T-cell (primary cell): ENCODE data around the gene PRR11. TPM values are rescaled to one million over a fixed set of nuclear protein-coding genes. Genes with fewer than 3 reads are reported as not detected.
"Not testable (repeated sequence)": the region's sequence is repeated elsewhere in the genome, so short reads cannot be mapped to it uniquely, and the experiment has no call there.

Source experiments
- ATAC-seq, 4 experiments: fragments of 200-7000 bp in 3 of 4; fragments of 150-1000 bp in 1 of 4; cut with Tn5 transposase; replicated peaks in 1 of 4; 1 replicate in 3 of 4; 2 replicates in 1 of 4; pipeline ENCODE4 v1.10.0; 2021; ENCODE audit warnings: moderate library complexity in 3 of 4, mild to moderate bottlenecking in 2 of 4, moderate number of reproducible peaks in 1 of 4
- CTCF ChIA-PET, 2 donors: fragments of 300-600 bp; sonication (Branson Sonifier 250); formaldehyde crosslinking; loops; one replicate each; lab custom pipeline; 2022; ENCODE audit warnings: antibody characterized with exemption in 2 of 2; lab: Charles Lee
- POLR2A ChIA-PET, 2 donors: fragments of 300-600 bp; sonication (Branson Sonifier 250); formaldehyde crosslinking; loops; one replicate each; lab custom pipeline; 2022; ENCODE audit warnings: antibody characterized with exemption in 2 of 2; lab: Charles Lee
- DNase-seq, 35 experiments: peaks; one replicate each; pipeline versions ENCODE4 v3.0.0 to v3.0.0-alpha.2; 2013 to 2023
- H3K27ac ChIP-seq: one replicate; pipeline ENCODE4 v1.5.1; 2013; ENCODE audit warnings: low read length
- H3K27me3 ChIP-seq, 2 experiments: replicated peaks in 1 of 2; 1 replicate in 1 of 2; 2 replicates in 1 of 2; pipeline versions ENCODE4 v1.6.1 to v1.7.0; 2013; ENCODE audit warnings: low read length in 1 of 2, mixed read lengths in 1 of 2; ENCODE audit not compliant: control insufficient read depth in 2 of 2, insufficient read depth in 2 of 2; ENCODE audit errors: extremely low read depth in 1 of 2
- H3K36me3 ChIP-seq, 2 donors: 1 replicate in 1 of 2; 2 replicates in 1 of 2; pipeline versions ENCODE4 v1.6.1 to v1.7.0; 2013; ENCODE audit warnings: low read length in 1 of 2; ENCODE audit not compliant: control insufficient read depth in 2 of 2, insufficient read depth in 1 of 2; ENCODE audit errors: extremely low read depth in 1 of 2
- H3K4me1 ChIP-seq, 2 experiments: 1 replicate in 1 of 2; 2 replicates in 1 of 2; pipeline versions ENCODE4 v1.6.1 to v1.7.0; 2013; ENCODE audit warnings: low read length in 2 of 2, mixed read lengths in 1 of 2; ENCODE audit not compliant: insufficient read depth in 2 of 2, control insufficient read depth in 1 of 2; ENCODE audit errors: extremely low read depth in 1 of 2
- H3K4me3 ChIP-seq, 2 donors: 1 replicate in 1 of 2; 2 replicates in 1 of 2; pipeline versions ENCODE4 v1.5.1 to v1.7.0; 2013; ENCODE audit warnings: mild to moderate bottlenecking in 2 of 2, low read length in 1 of 2, moderate library complexity in 1 of 2; ENCODE audit not compliant: control insufficient read depth in 1 of 2; ENCODE audit errors: extremely low read depth in 1 of 2
- H3K9me3 ChIP-seq: 2 replicates; pipeline ENCODE4 v1.7.0; 2013
- H3K27ac Mint-ChIP-seq, 2 donors: one replicate each; pipeline ENCODE4 v1.8.0; 2020 to 2021; ENCODE audit warnings: mild to moderate bottlenecking in 2 of 2, mixed read lengths in 2 of 2
- H3K27me3 Mint-ChIP-seq, 2 donors: one replicate each; pipeline ENCODE4 v1.8.0; 2021 to 2022; ENCODE audit warnings: mixed read lengths in 2 of 2
- H3K36me3 Mint-ChIP-seq: one replicate; pipeline ENCODE4 v1.8.0; 2021; ENCODE audit warnings: mixed read lengths
- H3K4me1 Mint-ChIP-seq, 3 donors: one replicate each; pipeline ENCODE4 v1.8.0; 2020 to 2022; ENCODE audit warnings: mixed read lengths in 3 of 3, mild to moderate bottlenecking in 1 of 3
- H3K4me3 Mint-ChIP-seq, 3 donors: one replicate each; pipeline ENCODE4 v1.8.0; 2020 to 2022; ENCODE audit warnings: mild to moderate bottlenecking in 3 of 3, mixed read lengths in 3 of 3, moderate library complexity in 3 of 3
- H3K9me3 Mint-ChIP-seq, 3 donors: one replicate each; pipeline ENCODE4 v1.8.0; 2020 to 2022; ENCODE audit warnings: mixed read lengths in 3 of 3
- WGBS: methylation state at CpG from one replicate; pipeline ENCODE4 v1.1.5; 2013; ENCODE audit warnings: missing lambda C conversion rate; ENCODE audit not compliant: insufficient coverage; 5-methylcytosine and 5-hydroxymethylcytosine counted together
- total RNA-seq, 35 experiments: library from RNA in 6 of 35; stranded (reverse) in 6 of 35; fragments of 120-200 nt in 1 of 35; gene quantifications; one replicate each; pipeline versions ENCODE4 v1.2.1 to v1.2.4 and lab custom pipeline; 2013 to 2026

Gene PRR11
- total RNA-seq, 5 donors from 2014 or later (not counting 1 experiment from before 2014, with no cell fraction given): 1.1 to 3.3 (median 1.8) TPM

GRCh38 chr17:59228588-59228987 is 73.0 kb downstream of the PRR11 start:
- H3K27me3 ChIP-seq, H3K27ac Mint-ChIP-seq, H3K4me1 Mint-ChIP-seq, POLR2A ChIA-PET, H3K4me3 Mint-ChIP-seq, H3K4me1 ChIP-seq, DNase-seq, H3K4me3 ChIP-seq, ATAC-seq, H3K36me3 ChIP-seq, H3K27ac ChIP-seq, H3K9me3 ChIP-seq, H3K27me3 Mint-ChIP-seq, H3K36me3 Mint-ChIP-seq, H3K9me3 Mint-ChIP-seq: not testable (repeated sequence)
- WGBS: 92% methylated on average over 1 of the region's 1 CpG
- CTCF ChIA-PET: interaction anchor here (0.6 to 0.7 kb wide), 2 partner anchors 20 to 160 kb away, joined by 3 read pairs; no protein-coding TSS in a partner anchor

- CTCF ChIA-PET: interaction anchor here in 1 of 2 donors (0.6 kb wide), 1 partner anchor 213 kb away, joined by 3 read pairs; no protein-coding TSS in a partner anchor
- Mint-ChIP-seq H3K4me1 (peaks cover 3 to 4% (median 3%) of the 10 kb centered on the region in 3 donors), H3K27ac (no peak overlapping the region), H3K4me3 (no peak overlapping the region), H3K9me3 (no peaks in the 10 kb centered on the region), H3K27me3 (no peaks in the 10 kb centered on the region), H3K36me3 (no peaks in the 10 kb centered on the region)
- WGBS: 86% methylated on average over 3 of the region's 3 CpGs
- H3K9me3 ChIP-seq: no peaks in the 10 kb centered on the region
- H3K4me1 ChIP-seq: peaks cover 0 to 4% of the 10 kb centered on the region in 2 experiments
- no peak for ATAC-seq
- H3K27ac ChIP-seq: no peak overlapping the region
- DNase-seq: no peak
- no peaks in the 10 kb centered on the region for H3K36me3 ChIP-seq
- no peak overlapping the region for H3K4me3 ChIP-seq
- POLR2A ChIA-PET: no interaction called here
- no peaks in the 10 kb centered on the region for H3K27me3 ChIP-seq
Observed at GRCh38 chr17:59230764-59231163, 75.2 kb downstream of the PRR11 start.

GRCh38 chr17:59234631-59235030 is 79.1 kb downstream of the PRR11 start:
- ATAC-seq (no peak), DNase-seq (no peak)
- Histone ChIP-seq H3K27me3 (peaks cover 0 to 2% of the 10 kb centered on the region in 2 experiments), H3K36me3 (no peaks in the 10 kb centered on the region), H3K4me3 (no peak overlapping the region), H3K9me3 (no peaks in the 10 kb centered on the region), H3K27ac (no peak overlapping the region), H3K4me1 (peaks cover 0 to 4% of the 10 kb centered on the region in 2 experiments)
- Mint-ChIP-seq H3K9me3 (no peaks in the 10 kb centered on the region), H3K4me1 (peaks cover 3 to 4% (median 3%) of the 10 kb centered on the region in 3 donors), H3K27ac (no peak overlapping the region), H3K27me3 (no peaks in the 10 kb centered on the region), H3K4me3 (no peak overlapping the region), H3K36me3 (no peaks in the 10 kb centered on the region)
- ChIA-PET POLR2A (no interaction called here), CTCF (no interaction called here)

- no peak overlapping the region for H3K27ac ChIP-seq
- peaks cover 0 to 2% of the 10 kb centered on the region in 2 experiments for H3K27me3 ChIP-seq
- H3K36me3 ChIP-seq: no peaks in the 10 kb centered on the region
- DNase-seq (no peak), ATAC-seq (no peak)
- Mint-ChIP-seq H3K27ac (no peak overlapping the region), H3K4me3 (no peak overlapping the region), H3K4me1 (no peaks in the 10 kb centered on the region), H3K27me3 (no peaks in the 10 kb centered on the region), H3K36me3 (no peaks in the 10 kb centered on the region), H3K9me3 (no peaks in the 10 kb centered on the region)
- ChIA-PET CTCF (interaction anchor here in 1 of 2 donors (0.6 kb wide), 1 partner anchor 286 kb away, joined by 3 read pairs; no protein-coding TSS in a partner anchor), POLR2A (interaction anchor here in 1 of 2 donors (0.7 kb wide), 1 partner anchor 795 kb away, joined by 6 read pairs; no protein-coding TSS in a partner anchor)
- no peak overlapping the region for H3K4me3 ChIP-seq
- WGBS: no CpG with 5 or more reads among the region's 2 CpGs
- no peaks in the 10 kb centered on the region for H3K4me1 ChIP-seq
- no peaks in the 10 kb centered on the region for H3K9me3 ChIP-seq
Observed at GRCh38 chr17:59238906-59239305, 83.4 kb downstream of the PRR11 start.

- peaks cover 11% of the 10 kb centered on the region for H3K36me3 Mint-ChIP-seq
- H3K9me3 Mint-ChIP-seq: no peaks in the 10 kb centered on the region
- H3K27ac ChIP-seq: no peak overlapping the region
- ChIA-PET CTCF (no interaction called here), POLR2A (no interaction called here)
- no peak overlapping the region for H3K4me3 Mint-ChIP-seq
- no peaks in the 10 kb centered on the region for H3K27me3 ChIP-seq
- H3K27me3 Mint-ChIP-seq: no peaks in the 10 kb centered on the region
- no peak for DNase-seq
- no peak overlapping the region for H3K4me3 ChIP-seq
- 100% methylated on average over 1 of the region's 6 CpGs for WGBS
- no peaks in the 10 kb centered on the region for H3K36me3 ChIP-seq
- H3K4me1 Mint-ChIP-seq: no peaks in the 10 kb centered on the region
- no peaks in the 10 kb centered on the region for H3K9me3 ChIP-seq
- H3K27ac Mint-ChIP-seq: no peak overlapping the region
- no peaks in the 10 kb centered on the region for H3K4me1 ChIP-seq
- no peak for ATAC-seq
Observed at GRCh38 chr17:59244081-59244480, 88.5 kb downstream of the PRR11 start.

Other genes starting within 250 kb of the PRR11 start
- 10 to 100 TPM; 17.9 to 26.4 (median 24.1) TPM for gene TRIM37, start 48.9 kb upstream of the PRR11 start, total RNA-seq
- 10 to 100 TPM; 12.4 to 15.6 (median 15.2) TPM for gene SKA2, start 560 bp upstream of the PRR11 start, total RNA-seq
- 10 to 100 TPM in 4 of 5 donors, 1 to 10 TPM in 1; 8.5 to 17.4 (median 16.5) TPM for gene SMG8, start 54.3 kb downstream of the PRR11 start, total RNA-seq
- gene GDPD1, start 64.8 kb downstream of the PRR11 start, total RNA-seq: 1 to 10 TPM; 2.4 to 4.9 (median 3.1) TPM
- 10 to 100 TPM; 29.7 to 58.5 (median 52.0) TPM for gene YPEL2, start 175.9 kb downstream of the PRR11 start, total RNA-seq